GM18517 (cell line): ENCODE results near the gene TAOK2.
A peak's percentile ranks its signal among the peaks of the same experiment; 100 is the strongest.

ENCODE experiments used
- ATAC-seq: cut with Tn5 transposase; IDR thresholded peaks from one replicate; pipeline ENCODE4 v1.9.1; 2021; ENCODE audit warnings: mild to moderate bottlenecking, moderate library complexity; ENCODE audit not compliant: unreplicated experiment

TAOK2 gene

GRCh38 chr16:29986931-29987330, 13.3 kb downstream of the TAOK2 start:
- no peak for ATAC-seq

- no peak for ATAC-seq
These were observed 13.9 kb downstream of the TAOK2 start for GRCh38 chr16:29987371-29988085.

GRCh38 chr16:29988346-29989075, 14.8 kb downstream of the TAOK2 start:
- ATAC-seq, result no peak

GRCh38 chr16:29989111-29989858, 15.6 kb downstream of the TAOK2 start:
- ATAC-seq, result no peak

- ATAC-seq, result no peak
These were observed 16.4 kb downstream of the TAOK2 start for GRCh38 chr16:29990034-29990433.

GRCh38 chr16:29990883-29991570, 17.4 kb downstream of the TAOK2 start:
- no peak for ATAC-seq

- ATAC-seq, result no peak
These were observed 17.9 kb downstream of the TAOK2 start for GRCh38 chr16:29991571-29991904.

GRCh38 chr16:29992344-29992967, 18.8 kb downstream of the TAOK2 start:
- ATAC-seq, result no peak

- ATAC-seq, result no peak
These were observed 19.7 kb downstream of the TAOK2 start for GRCh38 chr16:29993191-29993902.

GRCh38 chr16:29993903-29994599, 20.4 kb downstream of the TAOK2 start:
- no peak for ATAC-seq

GRCh38 chr16:29994600-29995323, 21.1 kb downstream of the TAOK2 start:
- peak; percentile 20 for ATAC-seq

GRCh38 chr16:29995324-29995910, 21.7 kb downstream of the TAOK2 start, which contains the start of gene HIRIP3:
Gene HIRIP3 (minus strand): TSS chr16:29995617. CDS start chr16:29995605, 12 bp downstream.
- ATAC-seq, result peak; percentile 40

GRCh38 chr16:29995911-29996765, 22.5 kb downstream of the TAOK2 start, which contains the start of gene INO80E:
Gene INO80E (plus strand): TSS chr16:29996241. CDS start chr16:29996311, 70 bp downstream.
- ATAC-seq, result peak; percentile 82

GRCh38 chr16:29996766-29997250, 23.1 kb downstream of the TAOK2 start:
- no peak for ATAC-seq

- no peak for ATAC-seq
These were observed 25.9 kb downstream of the TAOK2 start for GRCh38 chr16:29999605-30000004.

- no peak for ATAC-seq
These were observed 27.3 kb downstream of the TAOK2 start for GRCh38 chr16:30000735-30001631.
